ENCODE results near the gene MPV17.
A peak's percentile ranks its signal among the peaks of the same experiment; 100 is the strongest.

The MPV17 gene

DNA sequence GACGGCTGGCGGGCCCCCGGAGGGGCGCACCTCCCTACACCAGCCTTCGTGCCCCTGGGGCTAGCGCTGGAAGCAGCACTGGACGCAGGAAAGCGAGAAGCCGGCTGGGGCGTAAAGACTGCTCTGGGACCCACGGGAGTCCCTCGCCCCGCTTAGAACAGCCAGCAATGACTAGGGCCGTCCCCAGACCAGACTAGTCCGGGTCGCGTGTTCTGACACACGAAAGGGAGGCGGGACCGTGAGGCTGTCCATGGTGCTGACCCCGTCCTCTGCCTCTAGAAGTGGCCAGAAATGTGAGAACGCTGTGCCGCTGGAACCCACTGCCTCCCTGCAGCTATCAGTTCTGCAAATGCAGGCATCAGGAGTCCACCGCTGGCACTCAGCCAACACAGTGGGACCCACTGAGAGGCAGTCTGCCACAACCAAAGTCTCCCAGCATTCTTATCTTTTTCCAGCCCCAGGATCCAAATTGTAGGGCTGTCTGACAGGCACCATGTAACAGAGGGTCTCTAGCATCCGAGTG, 14.5 kb downstream of the MPV17 start, which contains the start of gene UCN:
UCN (minus strand) TSS at position 87 of the 523 bp plus-strand sequence. CDS start 550 bp downstream, outside the sequence.
- H3K27ac ChIP-seq: no peak within 1 kb of the TSS
- TF ChIP-seq, protein P1, sequence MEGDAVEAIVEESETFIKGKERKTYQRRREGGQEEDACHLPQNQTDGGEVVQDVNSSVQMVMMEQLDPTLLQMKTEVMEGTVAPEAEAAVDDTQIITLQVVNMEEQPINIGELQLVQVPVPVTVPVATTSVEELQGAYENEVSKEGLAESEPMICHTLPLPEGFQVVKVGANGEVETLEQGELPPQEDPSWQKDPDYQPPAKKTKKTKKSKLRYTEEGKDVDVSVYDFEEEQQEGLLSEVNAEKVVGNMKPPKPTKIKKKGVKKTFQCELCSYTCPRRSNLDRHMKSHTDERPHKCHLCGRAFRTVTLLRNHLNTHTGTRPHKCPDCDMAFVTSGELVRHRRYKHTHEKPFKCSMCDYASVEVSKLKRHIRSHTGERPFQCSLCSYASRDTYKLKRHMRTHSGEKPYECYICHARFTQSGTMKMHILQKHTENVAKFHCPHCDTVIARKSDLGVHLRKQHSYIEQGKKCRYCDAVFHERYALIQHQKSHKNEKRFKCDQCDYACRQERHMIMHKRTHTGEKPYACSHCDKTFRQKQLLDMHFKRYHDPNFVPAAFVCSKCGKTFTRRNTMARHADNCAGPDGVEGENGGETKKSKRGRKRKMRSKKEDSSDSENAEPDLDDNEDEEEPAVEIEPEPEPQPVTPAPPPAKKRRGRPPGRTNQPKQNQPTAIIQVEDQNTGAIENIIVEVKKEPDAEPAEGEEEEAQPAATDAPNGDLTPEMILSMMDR (IDR thresholded peaks at IDR 0.05; ENCODE audit: low read depth, low read length): no peak
- H3K27me3 ChIP-seq (ENCODE audit: insufficient read depth, low read depth, severe bottlenecking): peaks cover 24% of the 10 kb centered on the region

DNA sequence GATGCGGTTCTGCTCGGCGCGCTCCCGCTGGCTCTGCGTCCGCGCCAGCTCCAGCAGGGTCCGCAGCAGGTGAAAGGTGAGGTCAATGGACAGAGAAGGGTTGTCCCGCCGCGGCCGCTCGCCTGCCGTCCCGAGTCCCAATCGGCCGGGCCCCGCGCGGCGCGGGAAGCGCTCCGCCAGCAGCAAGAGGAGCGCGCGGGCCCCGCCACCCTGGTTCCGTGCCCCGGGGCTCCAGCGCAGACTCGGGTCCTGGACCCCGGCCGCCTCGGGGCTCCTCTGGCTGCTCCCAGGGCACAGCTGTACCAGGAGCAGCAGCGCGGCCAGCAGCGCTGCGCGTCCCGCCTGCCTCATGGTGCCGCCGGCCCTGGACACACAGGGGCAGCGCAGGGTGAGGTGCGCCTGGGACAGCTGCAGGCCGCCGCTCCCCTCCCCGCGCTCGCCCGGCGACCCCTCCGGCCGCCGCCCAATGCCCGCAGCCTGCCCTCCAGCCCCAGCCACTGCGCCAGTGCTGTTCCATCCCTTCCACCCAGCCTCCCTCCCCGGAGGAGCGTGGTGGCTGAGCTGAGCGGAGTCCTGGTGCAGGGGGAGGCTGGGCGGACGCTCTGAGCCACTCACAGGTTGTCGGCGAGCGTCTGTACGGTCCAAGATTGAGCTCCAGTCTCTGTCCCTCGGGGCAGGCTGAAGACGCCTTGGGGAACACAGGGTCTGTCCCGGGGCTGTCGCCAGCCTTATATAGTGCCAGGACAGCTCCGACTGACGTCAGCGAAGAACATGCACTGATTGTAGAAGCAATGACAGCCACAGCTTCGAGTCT, 15.1 kb downstream of the MPV17 start:
- no peak for DNase-seq
- Histone ChIP-seq H3K4me3 (ENCODE audit: low read depth, low read length) (peak overlapping the region; percentile 28), H3K27ac (no peak overlapping the region), H3K9me3 (ENCODE audit: severe bottlenecking) (no peaks in the 10 kb centered on the region), H3K36me3 (no peaks in the 10 kb centered on the region), H3K27me3 (ENCODE audit: insufficient read depth, low read depth, severe bottlenecking) (peaks cover 24% of the 10 kb centered on the region)
- TF ChIP-seq, protein P1 (IDR thresholded peaks at IDR 0.05; ENCODE audit: low read depth, low read length): no peak

More for the DNA sequence above, 14.5 kb downstream of the MPV17 start, which contains the start of gene UCN:
- no peaks in the 10 kb centered on the region for H3K36me3 ChIP-seq
- H3K9me3 ChIP-seq (ENCODE audit: severe bottlenecking): no peaks in the 10 kb centered on the region
- H3K4me3 ChIP-seq (ENCODE audit: low read depth, low read length): peak within 1 kb of the TSS; percentile 28
- no peak for DNase-seq

DNA sequence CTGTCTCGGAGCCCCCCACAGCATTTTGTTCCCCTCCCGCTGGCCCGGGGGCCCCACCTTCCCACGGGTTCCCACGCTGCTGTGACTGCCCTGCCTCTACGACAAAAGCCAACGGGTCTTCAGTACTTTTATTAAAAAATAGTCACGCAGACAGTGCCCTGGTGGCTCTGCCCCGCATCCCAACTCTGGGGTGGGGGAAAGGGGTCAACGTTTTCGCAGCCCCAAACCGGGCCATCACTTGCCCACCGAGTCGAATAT, 15.7 kb downstream of the MPV17 start:
- DNase-seq: no peak
- H3K27ac ChIP-seq: no peak overlapping the region
- H3K9me3 ChIP-seq (ENCODE audit: severe bottlenecking): no peaks in the 10 kb centered on the region
- TF ChIP-seq, protein P1 (IDR thresholded peaks at IDR 0.05; ENCODE audit: low read depth, low read length): no peak
- H3K27me3 ChIP-seq (ENCODE audit: insufficient read depth, low read depth, severe bottlenecking): peaks cover 24% of the 10 kb centered on the region
- no peaks in the 10 kb centered on the region for H3K36me3 ChIP-seq
- H3K4me3 ChIP-seq (ENCODE audit: low read depth, low read length): peak overlapping the region; percentile 28

DNA sequence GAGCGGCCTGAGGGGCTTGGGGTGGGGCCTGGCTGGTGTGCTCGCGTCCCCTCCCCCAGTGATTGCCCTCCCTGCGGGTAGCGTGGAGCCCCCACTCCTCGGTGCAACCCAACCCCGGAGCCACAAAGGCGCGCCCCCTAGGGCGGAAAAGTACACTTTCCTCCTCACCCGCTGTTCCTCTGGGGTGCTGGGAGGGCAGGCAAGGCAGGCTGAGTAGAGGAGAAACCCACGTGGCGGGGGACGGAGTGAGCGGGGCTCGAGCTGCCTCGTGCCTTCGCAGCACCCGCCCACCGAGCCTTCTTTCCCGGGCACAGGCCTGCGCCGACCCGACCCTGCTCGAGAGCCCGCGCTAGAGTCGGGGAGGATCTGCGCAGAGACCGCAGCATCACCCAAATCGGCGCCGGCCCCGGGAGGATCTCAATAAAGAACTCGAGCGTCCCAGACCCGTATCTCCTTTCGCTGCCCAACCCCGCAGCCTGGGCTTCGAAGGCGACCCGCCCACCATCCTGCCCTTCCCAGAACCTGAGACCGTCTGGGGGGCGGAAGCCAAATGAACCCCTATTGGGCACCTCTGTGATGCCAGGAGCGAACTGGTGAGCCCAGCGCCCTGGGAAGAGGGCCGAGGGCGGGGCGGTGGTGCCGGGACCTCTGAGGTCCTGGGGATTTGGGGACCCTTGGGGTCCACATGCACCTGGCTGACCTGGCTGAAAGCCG, 16.2 kb downstream of the MPV17 start:
- Histone ChIP-seq H3K27me3 (ENCODE audit: insufficient read depth, low read depth, severe bottlenecking) (peaks cover 24% of the 10 kb centered on the region), H3K27ac (no peak overlapping the region), H3K4me3 (ENCODE audit: low read depth, low read length) (peak overlapping the region; percentile 28), H3K9me3 (ENCODE audit: severe bottlenecking) (no peaks in the 10 kb centered on the region), H3K36me3 (no peaks in the 10 kb centered on the region)
- DNase-seq: no peak
- TF ChIP-seq, protein P1 (IDR thresholded peaks at IDR 0.05; ENCODE audit: low read depth, low read length): no peak

DNA sequence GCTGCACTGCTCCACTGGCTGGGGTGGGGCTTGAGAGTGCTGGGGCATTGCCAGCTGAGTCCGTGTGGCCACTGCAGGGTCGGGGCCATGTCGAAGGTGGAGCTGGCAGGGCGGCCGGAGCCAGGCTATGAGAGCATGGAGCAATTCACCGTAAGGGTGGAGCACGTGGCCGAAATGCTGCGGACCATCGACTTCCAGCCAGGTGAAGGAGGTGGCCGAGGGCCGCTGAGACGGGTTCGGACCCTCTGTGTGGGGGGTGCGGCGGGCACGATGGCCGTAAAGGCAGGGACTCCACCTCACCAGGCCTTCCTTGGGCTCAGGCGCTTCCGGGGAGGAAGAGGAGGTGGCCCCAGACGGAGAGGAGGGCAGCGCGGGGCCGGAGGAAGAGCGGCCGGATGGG, 16.8 kb downstream of the MPV17 start:
- Histone ChIP-seq H3K36me3 (no peaks in the 10 kb centered on the region), H3K27ac (no peak overlapping the region), H3K4me3 (ENCODE audit: low read depth, low read length) (no peak overlapping the region), H3K27me3 (ENCODE audit: insufficient read depth, low read depth, severe bottlenecking) (peaks cover 24% of the 10 kb centered on the region), H3K9me3 (ENCODE audit: severe bottlenecking) (no peaks in the 10 kb centered on the region)
- TF ChIP-seq, protein P1 (IDR thresholded peaks at IDR 0.05; ENCODE audit: low read depth, low read length): no peak
- DNase-seq: no peak
